WERI-Rb-1 (cell line): ENCODE measurements around the gene FMN2.

Source experiments
- DNase-seq: peaks from one replicate; pipeline ENCODE4 v3.0.0-alpha.2; 2020
- H3K27ac ChIP-seq: fragments of 250-450 bp; sonication (Bioruptor Pico); 2 replicates; pipeline ENCODE4 v1.5.1; 2020; ENCODE audit warnings: mild to moderate bottlenecking, moderate library complexity
- H3K27me3 ChIP-seq: fragments of 250-450 bp; sonication (Bioruptor Pico); 2 replicates; pipeline ENCODE4 v1.5.1; 2021; ENCODE audit warnings: mild to moderate bottlenecking, low read depth, moderate library complexity; ENCODE audit not compliant: insufficient read depth, severe bottlenecking
- H3K36me3 ChIP-seq: fragments of 250-450 bp; sonication (Bioruptor Pico); 2 replicates; pipeline ENCODE4 v1.5.1; 2020; ENCODE audit warnings: mild to moderate bottlenecking, moderate library complexity
- H3K4me3 ChIP-seq: 2 replicates; pipeline ENCODE4 v1.5.1; 2011; ENCODE audit warnings: low read depth, mild to moderate bottlenecking, control low read depth, low read length
- H3K9me3 ChIP-seq: fragments of 250-450 bp; sonication (Bioruptor Pico); 2 replicates; pipeline ENCODE4 v1.5.1; 2021; ENCODE audit warnings: mild to moderate bottlenecking, moderate library complexity; ENCODE audit not compliant: severe bottlenecking
- TF ChIP-seq, protein P1 (sequence below): IDR thresholded peaks from 2 replicates; pipeline ENCODE4 v1.5.1; 2011; ENCODE audit warnings: low read depth, mild to moderate bottlenecking, control low read depth, inconsistent platforms, low read length

Gene FMN2

DNA sequence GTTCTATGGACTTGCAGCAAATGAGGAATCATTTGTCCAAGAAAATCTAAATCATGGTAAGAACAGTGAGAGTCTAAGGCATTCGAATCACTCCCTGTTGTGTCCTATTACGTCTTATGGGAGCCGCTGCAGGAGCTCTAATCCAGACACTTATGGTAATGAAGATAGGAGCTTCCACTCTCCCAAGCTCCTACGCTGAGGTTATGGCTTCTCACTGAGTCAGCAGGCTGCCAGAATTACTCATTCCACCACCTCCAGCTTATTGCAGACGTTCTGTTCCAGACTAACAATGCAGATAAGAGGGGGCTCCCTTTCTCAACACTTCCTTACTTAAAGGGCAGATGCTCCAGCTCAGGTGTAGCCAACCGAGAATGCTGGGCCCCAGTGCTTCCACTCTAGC, 307.7 kb downstream of the FMN2 start:
- TF ChIP-seq, protein P1, sequence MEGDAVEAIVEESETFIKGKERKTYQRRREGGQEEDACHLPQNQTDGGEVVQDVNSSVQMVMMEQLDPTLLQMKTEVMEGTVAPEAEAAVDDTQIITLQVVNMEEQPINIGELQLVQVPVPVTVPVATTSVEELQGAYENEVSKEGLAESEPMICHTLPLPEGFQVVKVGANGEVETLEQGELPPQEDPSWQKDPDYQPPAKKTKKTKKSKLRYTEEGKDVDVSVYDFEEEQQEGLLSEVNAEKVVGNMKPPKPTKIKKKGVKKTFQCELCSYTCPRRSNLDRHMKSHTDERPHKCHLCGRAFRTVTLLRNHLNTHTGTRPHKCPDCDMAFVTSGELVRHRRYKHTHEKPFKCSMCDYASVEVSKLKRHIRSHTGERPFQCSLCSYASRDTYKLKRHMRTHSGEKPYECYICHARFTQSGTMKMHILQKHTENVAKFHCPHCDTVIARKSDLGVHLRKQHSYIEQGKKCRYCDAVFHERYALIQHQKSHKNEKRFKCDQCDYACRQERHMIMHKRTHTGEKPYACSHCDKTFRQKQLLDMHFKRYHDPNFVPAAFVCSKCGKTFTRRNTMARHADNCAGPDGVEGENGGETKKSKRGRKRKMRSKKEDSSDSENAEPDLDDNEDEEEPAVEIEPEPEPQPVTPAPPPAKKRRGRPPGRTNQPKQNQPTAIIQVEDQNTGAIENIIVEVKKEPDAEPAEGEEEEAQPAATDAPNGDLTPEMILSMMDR: no peak
- no peaks in the 10 kb centered on the region for H3K9me3 ChIP-seq
- H3K27ac ChIP-seq: peak overlapping the region; percentile 38
- no peak overlapping the region for H3K4me3 ChIP-seq
- peak; percentile 79 for DNase-seq
- no peaks in the 10 kb centered on the region for H3K27me3 ChIP-seq
- H3K36me3 ChIP-seq: peaks cover 48% of the 10 kb centered on the region

DNA sequence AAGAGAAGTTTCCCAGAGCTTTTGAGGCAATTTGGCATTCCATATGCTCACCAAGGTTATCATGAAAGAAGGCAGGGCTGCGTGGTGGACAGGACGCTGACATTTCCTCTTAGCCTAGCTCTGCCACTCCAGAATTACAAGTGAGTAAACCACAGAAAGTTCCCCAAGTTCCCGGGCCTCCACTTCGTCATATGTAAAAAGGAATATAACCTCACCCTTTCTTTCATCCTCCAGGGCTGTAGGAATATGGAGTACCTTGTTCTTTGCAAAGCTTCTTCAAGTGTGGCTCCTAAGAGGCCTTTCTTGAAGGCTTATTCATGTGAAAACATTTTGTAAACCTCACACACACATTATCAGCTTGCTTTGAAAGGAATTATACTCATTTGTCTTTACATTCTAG, 310.0 kb downstream of the FMN2 start:
- TF ChIP-seq, protein P1: no peak
- no peaks in the 10 kb centered on the region for H3K9me3 ChIP-seq
- H3K27me3 ChIP-seq: no peaks in the 10 kb centered on the region
- H3K4me3 ChIP-seq: no peak overlapping the region
- peaks cover 34% of the 10 kb centered on the region for H3K36me3 ChIP-seq
- DNase-seq: no peak
- no peak overlapping the region for H3K27ac ChIP-seq

DNA sequence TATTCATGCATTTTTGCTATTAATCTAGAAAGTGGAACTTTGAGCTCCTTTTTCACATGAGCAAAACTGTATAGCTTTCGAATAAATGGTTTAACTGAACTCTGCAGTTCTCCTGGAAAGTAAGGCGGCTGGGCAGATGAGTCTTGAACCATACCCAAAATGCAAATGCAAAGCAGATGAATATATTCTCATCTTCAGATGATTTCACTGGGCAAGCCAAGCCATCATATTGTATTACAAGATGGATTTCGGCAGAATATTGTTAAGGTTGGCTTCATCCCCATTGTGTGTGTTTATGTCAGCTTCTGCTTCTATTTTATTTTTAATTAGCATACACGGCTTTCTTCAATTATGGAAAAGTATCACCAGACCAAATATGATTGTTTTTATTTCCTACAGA, 310.6 kb downstream of the FMN2 start:
- Histone ChIP-seq H3K27ac (no peak overlapping the region), H3K36me3 (peaks cover 32% of the 10 kb centered on the region), H3K27me3 (no peaks in the 10 kb centered on the region), H3K9me3 (no peaks in the 10 kb centered on the region), H3K4me3 (no peak overlapping the region)
- TF ChIP-seq, protein P1: no peak
- DNase-seq: no peak

DNA sequence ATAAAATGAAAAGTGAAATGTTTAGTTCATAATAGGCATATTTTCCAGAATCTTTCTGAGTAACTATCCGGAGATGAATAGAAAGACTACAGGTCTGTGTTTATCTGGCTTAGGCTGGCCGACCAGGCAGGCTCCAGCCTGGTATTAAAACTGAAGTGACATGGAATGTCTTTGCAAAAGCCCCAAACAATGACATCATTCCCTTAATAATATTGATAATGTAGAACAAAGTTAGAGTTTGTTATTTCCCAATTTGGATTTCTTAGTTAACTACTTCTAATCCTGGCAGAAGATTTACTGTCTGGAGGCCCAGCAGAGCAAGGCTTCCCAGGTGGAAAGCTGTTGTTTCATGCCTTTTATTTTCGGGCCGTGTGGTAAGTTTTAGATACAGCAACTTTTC, 312.6 kb downstream of the FMN2 start:
- TF ChIP-seq, protein P1: no peak
- Histone ChIP-seq H3K4me3 (no peak overlapping the region), H3K9me3 (no peaks in the 10 kb centered on the region), H3K27ac (no peak overlapping the region), H3K36me3 (peaks cover 36% of the 10 kb centered on the region), H3K27me3 (no peaks in the 10 kb centered on the region)
- no peak for DNase-seq

DNA sequence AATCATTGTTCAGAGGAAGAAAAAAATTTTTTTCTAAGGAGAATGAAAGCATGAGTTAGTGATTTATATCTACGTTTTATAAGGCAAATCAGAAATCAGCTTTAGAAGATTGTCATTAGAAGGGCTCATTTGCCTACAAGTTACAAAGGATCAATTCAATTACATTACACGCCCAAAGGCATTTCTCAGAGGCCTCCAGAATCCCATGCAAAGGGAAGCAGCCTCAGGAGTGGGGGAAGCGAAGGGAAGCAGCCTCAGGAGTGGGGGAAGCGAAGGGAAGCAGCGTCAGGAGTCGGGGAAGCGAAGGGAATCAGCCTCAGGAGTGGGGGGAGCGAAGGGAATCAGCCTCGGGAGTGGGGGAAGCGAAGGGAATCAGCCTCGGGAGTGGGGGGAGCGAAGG, 314.1 kb downstream of the FMN2 start:
- H3K27ac ChIP-seq: no peak overlapping the region
- no peak for DNase-seq
- TF ChIP-seq, protein P1: no peak
- no peaks in the 10 kb centered on the region for H3K27me3 ChIP-seq
- no peaks in the 10 kb centered on the region for H3K9me3 ChIP-seq
- H3K36me3 ChIP-seq: peaks cover 26% of the 10 kb centered on the region
- no peak overlapping the region for H3K4me3 ChIP-seq

DNA sequence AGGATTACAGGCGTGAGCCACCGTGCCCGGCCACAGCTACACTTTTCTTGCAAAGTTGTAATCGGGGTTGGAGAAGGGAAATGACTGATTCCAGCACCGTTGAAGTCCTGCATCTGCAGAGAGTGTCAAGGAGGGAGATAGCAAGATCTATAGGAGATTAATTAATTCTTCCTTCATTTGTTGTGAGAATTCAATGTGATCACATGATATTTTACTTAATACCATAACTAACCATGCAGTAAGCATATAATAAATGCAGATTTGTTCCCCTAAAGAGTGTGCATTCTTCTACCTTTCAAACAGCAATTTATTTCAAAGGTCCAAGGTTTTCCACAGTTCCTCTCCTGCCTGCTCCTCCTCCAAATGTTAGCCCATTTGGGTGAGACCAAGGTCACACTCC, 315.7 kb downstream of the FMN2 start:
- Histone ChIP-seq H3K27ac (no peak overlapping the region), H3K36me3 (peaks cover 21% of the 10 kb centered on the region), H3K4me3 (no peak overlapping the region), H3K9me3 (no peaks in the 10 kb centered on the region), H3K27me3 (no peaks in the 10 kb centered on the region)
- TF ChIP-seq, protein P1: no peak
- DNase-seq: no peak
